RWPE2 (cell line): ENCODE measurements around the gene NUCB2.
A peak's percentile ranks its signal among the peaks of the same experiment; 100 is the strongest.
"Not testable (repeated sequence)": the region's sequence is repeated elsewhere in the genome, so short reads cannot be mapped to it uniquely, and the experiment has no call there.

Experiments
- ATAC-seq: fragments of 200-7000 bp; cut with Tn5 transposase; 3 replicates; pipeline ENCODE4 v1.9.1; 2021; ENCODE audit warnings: low read depth
- DNase-seq: peaks from one replicate; pipeline ENCODE4 v3.0.0-alpha.2; 2020; ENCODE audit warnings: low spot score
- H3K27ac ChIP-seq: fragments of 450-650 bp; 2 replicates; pipeline ENCODE4 v1.5.1; 2017; ENCODE audit warnings: mild to moderate bottlenecking; ENCODE audit not compliant: poor library complexity, severe bottlenecking
- H3K27me3 ChIP-seq: fragments of 250-450 bp; sonication (Bioruptor Pico); 2 replicates; pipeline ENCODE4 v1.5.1; 2021; ENCODE audit warnings: mild to moderate bottlenecking, moderate library complexity; ENCODE audit not compliant: insufficient read depth, poor library complexity, severe bottlenecking
- H3K36me3 ChIP-seq: fragments of 250-450 bp; sonication (Bioruptor Pico); 2 replicates; pipeline ENCODE4 v1.5.1; 2020; ENCODE audit warnings: low read depth, mild to moderate bottlenecking, moderate library complexity
- H3K4me1 ChIP-seq: fragments of 250-450 bp; sonication (Bioruptor Pico); 2 replicates; pipeline ENCODE4 v1.5.1; 2021; ENCODE audit warnings: mild to moderate bottlenecking, moderate library complexity; ENCODE audit not compliant: insufficient read depth, poor library complexity, severe bottlenecking
- H3K4me3 ChIP-seq: fragments of 250-450 bp; sonication (Bioruptor Pico); 2 replicates; pipeline ENCODE4 v1.5.1; 2021; ENCODE audit warnings: mild to moderate bottlenecking, moderate library complexity; ENCODE audit not compliant: severe bottlenecking
- H3K9me3 ChIP-seq: fragments of 250-450 bp; sonication (Bioruptor Pico); 2 replicates; pipeline ENCODE4 v1.5.1; 2021; ENCODE audit warnings: mild to moderate bottlenecking, moderate library complexity; ENCODE audit not compliant: severe bottlenecking
- CTCF ChIP-seq: fragments of 450-650 bp; IDR thresholded peaks from one replicate; pipeline ENCODE4 v1.5.1; 2017; ENCODE audit warnings: mild to moderate bottlenecking, moderate library complexity; ENCODE audit not compliant: poor library complexity, severe bottlenecking

Gene NUCB2

GRCh38 chr11:17276236-17277023 lies at the start of gene NUCB2:
TSS of gene NUCB2 (plus strand) at chr11:17276739. CDS start at chr11:17295324, 18,585 bp downstream.
- H3K36me3 ChIP-seq, result 0 out of 2 replicates have a peak, but pooled peaks cover 2% of the 10 kb centered on the region
- no peaks in the 10 kb centered on the region for H3K27me3 ChIP-seq
- peak within 1 kb of the TSS; percentile 63 for H3K4me3 ChIP-seq
- peaks cover 6% of the 10 kb centered on the region for H3K4me1 ChIP-seq
- no peak for TF ChIP-seq CTCF
- peak; percentile 97 for ATAC-seq
- H3K27ac ChIP-seq, result peak within 1 kb of the TSS; percentile 53
- no peaks in the 10 kb centered on the region for H3K9me3 ChIP-seq
- DNase-seq, result peak; percentile 97

- not testable (repeated sequence) for H3K4me3 ChIP-seq, H3K27ac ChIP-seq, H3K36me3 ChIP-seq, H3K4me1 ChIP-seq, DNase-seq, H3K27me3 ChIP-seq, ATAC-seq, H3K9me3 ChIP-seq
These were observed 48.2 kb upstream of the NUCB2 start for GRCh38 chr11:17228186-17228925.

DNA sequence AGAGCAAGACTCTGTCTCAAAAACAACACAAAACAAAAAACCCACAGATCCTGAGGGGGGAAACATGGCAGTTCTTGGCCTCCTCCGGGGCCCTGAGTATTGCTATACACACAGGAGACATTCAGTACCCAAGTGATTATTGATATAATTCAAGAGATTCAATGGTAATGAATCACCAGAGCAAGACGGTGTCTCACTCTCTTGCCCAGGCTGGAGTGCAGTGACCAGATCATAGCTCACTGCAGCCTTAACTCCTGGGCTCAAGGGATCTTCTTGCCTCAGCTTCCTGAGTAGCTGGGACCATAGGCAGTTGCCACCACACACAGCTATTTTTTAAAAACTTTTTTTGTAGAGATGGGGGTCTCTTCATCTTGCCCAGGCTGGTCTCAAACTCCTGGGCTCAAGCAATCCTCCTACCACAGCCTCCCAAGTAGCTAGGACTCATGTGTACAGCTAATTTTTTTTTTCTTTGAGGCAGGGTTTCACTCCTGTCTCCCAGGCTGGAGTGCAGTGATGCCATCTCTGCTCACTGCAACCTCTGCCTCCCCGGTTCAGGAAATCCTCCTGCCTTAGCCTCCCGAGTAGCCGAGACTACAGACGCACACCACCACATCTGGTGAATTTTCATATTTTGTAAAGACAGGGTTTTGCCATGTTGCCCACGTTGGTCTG lies 46.9 kb upstream of the NUCB2 start:
- Histone ChIP-seq H3K27ac (no peak overlapping the region), H3K27me3 (no peaks in the 10 kb centered on the region), H3K36me3 (no peaks in the 10 kb centered on the region), H3K4me3 (no peak overlapping the region), H3K4me1 (no peaks in the 10 kb centered on the region), H3K9me3 (no peaks in the 10 kb centered on the region)
- TF ChIP-seq CTCF, result no peak
- DNase-seq (no peak), ATAC-seq (no peak; the same call in 2 of the 3 replicates)

- no peak overlapping the region for H3K27ac ChIP-seq
- H3K36me3 ChIP-seq, result no peaks in the 10 kb centered on the region
- no peaks in the 10 kb centered on the region for H3K9me3 ChIP-seq
- no peak overlapping the region for H3K4me3 ChIP-seq
- no peaks in the 10 kb centered on the region for H3K4me1 ChIP-seq
- DNase-seq (no peak), ATAC-seq (no peak)
- TF ChIP-seq CTCF, result no peak
- H3K27me3 ChIP-seq, result no peaks in the 10 kb centered on the region
These were observed 45.4 kb upstream of the NUCB2 start for GRCh38 chr11:17230867-17231851.
